ENCODE results near the gene FLNC.

The FLNC gene

DNA sequence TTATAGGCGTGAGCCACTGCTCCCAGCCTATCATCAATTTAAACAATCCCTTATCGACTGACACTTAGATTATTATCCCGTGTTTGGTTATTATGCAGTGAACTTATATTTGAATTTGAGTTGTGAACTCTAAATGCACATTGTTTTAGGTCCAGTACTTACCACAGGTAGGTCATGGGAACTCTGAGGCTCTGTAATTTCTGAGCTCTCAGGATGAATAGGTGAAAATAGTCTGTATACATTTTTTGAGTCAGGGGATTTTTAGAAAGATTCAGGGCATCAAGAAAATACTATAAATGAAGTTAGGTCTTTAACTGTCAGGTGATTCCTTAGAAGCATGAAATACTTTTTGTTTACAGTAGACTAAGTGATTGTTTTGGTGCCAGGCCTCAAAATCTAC lies 29.6 kb upstream of the FLNC start:
- in situ Hi-C loops (cut with HindIII; ENCODE audit: low sequenced_read_pairs), result no loop called here

DNA sequence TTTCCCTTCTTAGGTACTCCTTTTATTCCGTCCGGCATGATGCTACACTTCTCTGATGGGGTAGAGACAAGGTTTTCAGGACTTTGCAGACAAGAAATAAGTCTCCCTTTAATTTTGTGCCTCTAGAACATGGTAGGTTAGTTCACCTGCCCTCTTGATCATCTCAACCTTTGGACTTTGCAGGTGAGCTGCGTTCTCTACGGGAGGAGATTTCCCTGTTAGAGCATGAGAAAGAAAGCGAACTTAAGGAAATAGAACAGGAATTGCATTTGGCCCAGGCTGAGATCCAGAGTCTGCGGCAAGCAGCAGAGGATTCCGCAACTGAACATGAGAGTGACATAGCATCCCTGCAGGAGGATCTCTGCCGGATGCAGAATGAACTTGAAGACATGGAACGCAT lies 29.2 kb upstream of the FLNC start:
- in situ Hi-C loops (cut with HindIII; ENCODE audit: low sequenced_read_pairs), result no loop called here

DNA sequence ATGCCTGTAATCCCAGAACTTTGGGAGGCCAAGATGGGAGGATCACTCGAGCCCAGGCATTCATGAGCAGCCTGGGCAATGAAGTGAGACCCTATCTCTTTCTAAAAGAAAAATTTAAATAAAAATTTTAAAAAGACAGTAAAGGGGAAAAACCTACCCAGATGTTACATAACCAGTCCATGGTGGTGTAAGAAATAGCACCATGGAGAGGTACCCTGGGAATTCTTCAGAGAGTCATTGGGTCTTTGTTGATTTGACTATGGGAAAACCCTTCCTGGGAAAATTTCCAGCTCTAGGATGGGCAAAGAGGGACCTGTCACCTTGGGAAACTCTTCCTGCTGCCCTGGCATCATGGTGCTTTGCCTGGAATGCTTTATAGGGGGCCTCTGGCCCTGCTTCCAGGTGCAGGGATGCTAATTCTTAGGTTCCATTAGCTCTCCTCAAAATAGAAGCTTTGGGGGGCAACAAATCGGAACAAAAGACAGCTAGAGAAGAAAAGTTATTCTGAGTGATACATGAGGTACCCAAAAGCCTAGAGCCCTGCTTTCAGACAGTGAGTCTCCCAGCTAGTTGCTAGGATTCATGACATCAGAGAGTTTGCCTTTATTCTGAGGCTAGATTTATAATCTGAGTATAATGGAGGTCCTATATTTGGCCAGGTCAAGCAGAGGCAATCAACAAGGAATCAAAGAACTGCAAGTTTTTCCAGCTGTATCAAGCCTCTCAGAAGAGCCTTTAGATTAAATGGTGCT lies 28.4 kb upstream of the FLNC start:
- in situ Hi-C loops (cut with HindIII; ENCODE audit: low sequenced_read_pairs), result no loop called here

DNA sequence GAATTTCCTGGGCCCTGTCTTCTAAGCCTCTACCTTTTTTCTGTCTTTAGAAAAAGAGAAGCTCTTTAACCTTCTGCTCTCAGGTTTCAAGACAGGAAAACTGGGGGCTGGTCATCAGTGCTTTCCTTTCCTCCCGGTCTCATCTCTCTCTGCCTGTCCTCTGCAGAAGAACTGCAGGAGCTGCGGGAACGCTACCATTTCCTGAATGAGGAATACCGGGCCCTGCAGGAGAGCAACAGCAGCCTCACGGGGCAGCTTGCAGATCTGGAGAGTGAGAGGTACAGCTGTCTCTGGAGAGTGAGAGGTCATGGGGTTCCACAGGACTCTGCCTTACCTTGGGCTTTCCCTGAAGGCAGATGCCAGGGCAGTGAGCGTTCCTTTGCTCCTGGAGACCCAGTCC lies 25.7 kb upstream of the FLNC start:
- in situ Hi-C loops (cut with HindIII; ENCODE audit: low sequenced_read_pairs), result no loop called here

DNA sequence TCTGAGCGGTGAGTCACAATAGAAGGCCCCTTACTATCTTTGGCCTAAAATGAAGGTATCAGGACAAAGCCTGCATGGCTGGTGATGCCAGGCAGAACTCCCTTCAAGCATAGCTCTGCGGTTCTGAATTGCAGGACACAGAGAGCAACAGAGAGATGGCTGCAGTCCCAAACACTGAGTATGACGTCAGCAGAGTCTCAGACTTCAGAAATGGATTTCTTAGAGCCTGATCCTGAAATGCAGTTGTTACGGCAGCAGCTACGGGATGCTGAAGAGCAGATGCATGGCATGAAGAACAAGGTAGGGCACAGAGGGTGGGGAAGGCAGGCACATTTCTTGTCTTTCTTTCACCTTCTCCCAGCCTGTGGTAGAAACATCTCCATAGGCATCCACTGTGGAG lies 25.0 kb upstream of the FLNC start:
- in situ Hi-C loops (cut with HindIII; ENCODE audit: low sequenced_read_pairs), result no loop called here

DNA sequence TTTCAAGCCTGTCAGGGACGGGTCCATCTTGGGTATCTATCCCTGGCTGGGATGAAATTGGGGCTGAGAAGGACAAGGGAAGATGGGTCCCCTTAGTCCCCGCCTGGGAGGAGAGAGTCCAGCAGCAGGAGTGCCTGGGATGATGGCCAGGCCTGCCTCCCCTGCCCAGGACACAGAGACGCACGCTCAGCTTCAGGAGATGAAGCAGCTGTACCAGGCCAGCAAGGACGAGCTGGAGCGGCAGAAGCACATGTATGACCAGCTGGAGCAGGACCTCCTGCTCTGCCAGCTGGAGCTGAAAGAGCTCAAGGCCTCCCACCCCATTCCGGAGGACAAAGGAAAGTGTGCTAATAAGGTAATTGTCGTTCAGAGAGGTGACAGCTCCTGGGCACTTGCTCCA lies 23.0 kb upstream of the FLNC start:
- in situ Hi-C loops (cut with HindIII; ENCODE audit: low sequenced_read_pairs), result no loop called here

DNA sequence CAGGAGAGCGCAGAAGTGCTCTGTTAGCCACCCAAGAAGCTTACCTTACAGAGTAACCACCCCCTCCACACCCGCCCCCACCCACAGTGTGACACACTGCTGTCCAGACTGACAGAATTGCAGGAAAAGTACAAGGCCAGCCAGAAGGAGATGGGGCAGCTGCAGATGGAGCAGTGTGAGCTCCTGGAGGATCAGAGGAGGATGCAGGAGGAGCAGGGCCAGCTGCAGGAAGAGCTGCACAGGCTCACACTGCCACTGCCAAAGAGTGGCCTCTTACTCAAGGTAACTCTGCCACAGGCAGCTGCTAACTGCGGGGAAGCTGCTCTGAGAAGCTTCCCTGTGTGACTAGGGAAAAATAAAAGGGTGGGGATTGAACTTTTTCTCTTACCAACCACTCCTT lies 20.8 kb upstream of the FLNC start:
- in situ Hi-C loops (cut with HindIII; ENCODE audit: low sequenced_read_pairs), result no loop called here

DNA sequence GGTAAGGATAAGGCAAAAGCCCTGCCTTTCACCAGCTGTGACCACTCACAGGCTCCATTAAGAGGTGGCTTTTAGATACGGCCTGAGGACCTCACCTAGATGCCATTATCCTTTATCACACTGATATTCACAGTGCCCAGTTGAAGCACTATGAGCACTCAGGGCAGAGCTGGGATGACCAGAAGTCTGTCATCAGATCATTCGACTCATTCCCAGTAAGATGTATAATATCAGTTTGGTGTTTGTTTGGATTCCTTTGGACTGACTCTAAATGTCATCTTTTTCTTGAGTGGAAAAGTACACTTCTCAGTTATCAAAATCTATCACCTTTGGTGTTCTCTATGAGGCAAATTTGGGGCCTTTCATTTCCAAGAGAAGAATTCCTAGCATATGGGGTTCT lies 19.7 kb upstream of the FLNC start:
- in situ Hi-C loops (cut with HindIII; ENCODE audit: low sequenced_read_pairs), result no loop called here

DNA sequence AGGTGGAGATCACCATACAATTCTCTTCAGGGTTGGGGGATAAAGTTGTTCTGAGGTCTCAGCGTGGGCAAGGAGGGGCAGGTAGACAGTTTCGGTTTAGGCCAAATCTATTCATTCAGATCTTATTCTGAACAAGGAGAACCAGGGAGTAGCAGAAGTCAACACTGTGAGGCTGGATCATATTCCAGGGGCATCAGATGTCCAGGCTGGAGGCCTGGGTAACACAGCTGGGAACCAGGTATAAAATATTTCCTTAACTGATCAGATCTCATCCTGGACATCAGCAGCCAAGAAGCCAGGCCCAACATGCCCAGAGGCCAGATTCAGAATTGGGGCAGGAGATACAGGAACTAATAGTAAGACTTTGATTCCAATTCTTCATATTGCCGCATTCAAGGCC lies 19.2 kb upstream of the FLNC start:
- in situ Hi-C loops (cut with HindIII; ENCODE audit: low sequenced_read_pairs), result no loop called here

DNA sequence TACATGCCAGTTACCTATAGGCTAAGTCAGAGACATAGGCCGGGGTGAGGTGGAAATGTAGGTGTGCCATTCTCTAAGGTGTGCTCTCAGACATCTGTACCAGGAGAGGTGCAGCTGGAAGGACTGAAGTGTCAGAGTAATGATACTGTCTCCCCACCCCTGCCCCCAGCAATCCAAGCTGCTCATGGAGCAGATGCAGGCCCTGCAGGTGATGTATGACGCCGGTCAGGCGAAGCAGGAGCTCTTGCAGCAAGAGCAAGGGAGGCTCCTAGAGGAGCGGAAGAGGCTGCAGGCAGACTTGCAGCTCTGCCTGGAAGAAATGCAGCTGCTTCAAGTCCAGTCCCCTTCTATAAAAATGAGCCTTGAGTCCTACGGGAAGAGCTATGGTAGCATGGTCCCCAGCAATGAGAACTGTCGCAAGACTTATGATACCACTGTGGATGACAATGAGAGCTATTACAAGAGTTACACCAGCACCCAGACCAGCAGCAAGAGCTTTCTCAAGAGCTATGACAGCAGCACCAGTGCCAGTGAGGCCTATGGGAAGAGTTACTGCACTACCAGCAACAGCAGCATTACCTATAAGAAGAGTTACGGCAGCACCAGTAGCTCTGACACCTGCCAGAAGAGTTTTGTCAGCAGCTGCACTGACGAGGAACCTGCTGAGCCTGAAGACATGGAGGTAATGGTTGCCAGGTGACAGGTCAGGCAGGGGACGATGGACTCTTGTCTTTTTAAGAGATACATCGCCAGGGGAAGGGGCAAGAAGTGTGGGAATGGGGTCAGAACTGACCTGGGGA lies 18.4 kb upstream of the FLNC start:
- in situ Hi-C loops (cut with HindIII; ENCODE audit: low sequenced_read_pairs), result no loop called here

DNA sequence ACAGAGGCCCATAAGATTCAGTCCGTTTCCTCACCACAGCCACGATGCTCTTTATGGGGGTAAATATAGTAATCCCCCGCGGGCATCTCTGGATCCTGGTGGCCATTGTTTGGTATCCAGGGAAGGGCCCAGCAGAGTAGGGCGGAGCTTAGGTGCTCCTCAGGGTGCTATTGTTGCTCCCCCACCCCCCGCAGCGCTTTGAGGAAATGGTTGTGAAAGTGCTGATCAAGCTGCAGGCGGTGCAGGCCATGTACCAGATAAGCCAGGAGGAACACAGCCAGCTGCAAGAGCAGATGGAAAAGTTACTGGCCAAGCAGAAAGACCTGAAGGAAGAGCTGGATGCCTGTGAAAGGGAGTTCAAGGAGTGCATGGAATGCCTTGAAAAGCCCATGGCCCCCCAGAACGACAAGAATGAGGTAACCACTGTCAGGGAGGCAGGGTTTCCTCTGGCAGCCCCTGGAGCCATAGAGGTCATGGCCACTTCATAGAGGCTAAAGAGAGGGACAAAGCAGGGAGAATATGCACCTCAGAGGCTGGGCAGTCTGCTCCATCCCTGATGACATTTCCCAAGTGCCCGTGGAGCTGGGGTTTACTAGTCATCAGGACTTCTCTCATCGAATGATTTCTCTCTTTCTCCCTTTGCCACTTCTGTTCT lies 17.6 kb upstream of the FLNC start:
- in situ Hi-C loops (cut with HindIII; ENCODE audit: low sequenced_read_pairs), result no loop called here

DNA sequence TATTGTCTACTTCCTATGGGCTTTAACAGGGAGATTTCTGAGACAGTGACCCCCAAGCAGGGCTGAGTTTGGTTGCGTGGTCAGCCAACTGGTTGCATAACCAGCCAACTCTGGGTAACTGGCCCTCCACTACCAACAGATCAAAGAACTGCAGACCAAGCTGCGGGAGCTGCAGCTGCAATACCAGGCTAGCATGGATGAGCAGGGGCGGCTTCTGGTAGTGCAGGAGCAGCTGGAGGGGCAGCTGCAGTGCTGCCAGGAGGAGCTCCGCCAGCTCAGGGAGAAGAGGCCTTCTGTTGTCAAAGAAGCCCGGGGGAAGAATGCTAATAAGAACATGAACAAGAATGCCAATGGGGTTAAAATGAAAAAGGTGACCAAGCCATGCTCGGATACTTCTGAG lies 15.7 kb upstream of the FLNC start:
- in situ Hi-C loops (cut with HindIII; ENCODE audit: low sequenced_read_pairs), result no loop called here

DNA sequence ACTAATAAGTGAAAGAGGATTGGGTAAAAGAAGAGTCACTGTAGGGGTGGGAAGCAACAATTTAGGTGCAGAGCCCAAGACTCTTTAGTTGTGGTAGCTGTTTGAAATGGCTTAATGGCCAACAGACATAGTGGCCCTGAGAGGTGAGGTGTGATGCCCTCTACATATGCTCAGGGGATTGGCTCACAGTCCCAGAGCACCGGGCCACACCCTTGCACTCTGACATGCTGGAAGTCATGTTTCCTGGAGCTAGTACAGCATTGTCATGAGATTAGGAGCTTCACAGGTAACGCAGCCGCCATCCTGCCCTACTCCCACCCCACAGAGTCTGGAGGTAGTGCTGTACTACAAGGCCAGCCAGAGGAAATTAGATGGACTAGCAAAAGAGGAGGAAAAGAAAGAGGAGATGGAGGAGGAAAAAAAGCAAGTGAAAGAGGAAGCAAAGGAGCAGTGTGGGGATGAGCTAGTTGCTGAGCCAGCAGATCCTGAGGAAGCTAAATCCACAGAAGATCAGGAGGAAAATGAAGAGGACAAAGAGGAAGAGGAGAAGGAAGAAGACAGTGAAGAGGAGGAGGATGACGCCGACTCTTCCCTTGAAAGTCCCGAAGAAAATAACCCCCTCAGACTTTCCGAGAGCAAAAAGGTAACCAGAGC lies 14.8 kb upstream of the FLNC start:
- in situ Hi-C loops (cut with HindIII; ENCODE audit: low sequenced_read_pairs), result no loop called here

DNA sequence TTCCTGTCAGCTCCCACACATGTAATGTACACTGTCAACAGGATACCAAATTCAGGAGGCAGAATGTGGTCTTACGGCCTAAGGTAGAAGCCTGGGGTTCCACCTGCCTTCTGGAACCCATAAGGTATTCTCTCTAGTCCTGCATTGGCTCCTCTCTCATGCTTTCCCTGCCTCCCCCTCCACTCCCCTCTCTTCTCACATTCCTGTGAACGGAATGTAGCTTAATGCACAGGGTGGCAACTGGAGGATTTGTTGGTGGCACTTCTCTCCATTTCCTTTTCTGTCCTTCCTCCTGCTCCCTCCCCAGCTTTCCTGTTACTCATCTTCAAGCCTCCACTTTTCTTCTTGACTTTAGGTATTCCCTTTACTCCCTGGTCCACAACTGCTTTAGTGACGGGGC lies 11.5 kb upstream of the FLNC start:
- in situ Hi-C loops (cut with HindIII; ENCODE audit: low sequenced_read_pairs), result no loop called here

DNA sequence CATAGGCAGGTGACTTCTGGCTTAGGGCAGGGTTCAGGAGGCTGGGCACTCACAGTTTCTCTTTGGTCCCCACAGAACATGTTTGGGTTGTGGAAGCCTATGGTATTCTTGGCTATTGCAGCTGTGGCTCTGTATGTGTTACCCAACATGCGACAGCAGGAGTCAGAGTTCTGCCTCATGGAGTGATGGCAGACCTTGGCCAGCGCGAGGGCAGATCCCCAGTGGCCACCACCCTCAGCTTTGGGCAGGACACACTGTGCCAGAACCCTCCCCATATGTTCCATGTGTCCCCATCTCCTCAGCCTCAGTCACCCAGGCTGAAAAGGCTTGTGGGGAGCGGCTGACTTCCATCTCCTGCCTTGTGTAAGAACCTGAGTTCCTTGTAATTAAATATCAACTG lies 8.5 kb upstream of the FLNC start:
- in situ Hi-C loops (cut with HindIII; ENCODE audit: low sequenced_read_pairs), result no loop called here

DNA sequence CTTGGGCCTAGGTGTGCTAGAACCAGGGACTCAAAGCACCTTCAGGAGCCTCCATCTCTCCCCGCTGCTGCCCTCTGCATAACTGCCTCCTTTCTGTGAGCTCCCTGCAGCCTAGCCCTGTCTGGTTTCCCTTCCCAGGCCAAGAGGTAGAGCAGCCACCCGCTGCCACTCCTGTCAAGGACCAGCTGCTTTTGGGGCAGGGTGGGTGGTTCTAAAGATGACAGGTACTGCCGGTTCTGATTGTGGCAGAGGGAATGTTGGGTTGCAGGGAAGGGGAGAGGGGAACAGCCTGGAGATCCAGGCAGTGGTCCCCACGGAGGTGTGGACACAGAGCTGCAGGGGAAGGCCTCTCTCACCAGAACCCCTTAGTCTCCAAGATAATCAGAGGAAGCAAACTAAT lies 3.7 kb upstream of the FLNC start:
- in situ Hi-C loops (cut with HindIII; ENCODE audit: low sequenced_read_pairs), result no loop called here

DNA sequence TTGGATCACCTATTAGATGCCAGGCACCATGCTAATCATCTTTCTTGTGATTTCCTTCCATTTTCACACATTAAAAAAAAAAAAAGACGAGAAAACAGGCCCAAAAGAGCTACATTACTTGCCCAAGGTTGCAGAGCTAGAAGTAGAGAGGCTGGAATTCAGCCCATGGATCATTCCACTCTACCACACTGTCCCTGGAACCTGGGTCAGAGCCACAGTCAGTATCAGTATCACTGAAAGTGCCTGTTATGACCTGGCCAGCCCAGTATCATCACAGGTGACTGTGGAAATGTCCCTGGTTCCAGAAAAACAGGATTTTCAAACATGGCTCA lies 3.3 kb upstream of the FLNC start:
- in situ Hi-C loops (cut with HindIII; ENCODE audit: low sequenced_read_pairs), result no loop called here

DNA sequence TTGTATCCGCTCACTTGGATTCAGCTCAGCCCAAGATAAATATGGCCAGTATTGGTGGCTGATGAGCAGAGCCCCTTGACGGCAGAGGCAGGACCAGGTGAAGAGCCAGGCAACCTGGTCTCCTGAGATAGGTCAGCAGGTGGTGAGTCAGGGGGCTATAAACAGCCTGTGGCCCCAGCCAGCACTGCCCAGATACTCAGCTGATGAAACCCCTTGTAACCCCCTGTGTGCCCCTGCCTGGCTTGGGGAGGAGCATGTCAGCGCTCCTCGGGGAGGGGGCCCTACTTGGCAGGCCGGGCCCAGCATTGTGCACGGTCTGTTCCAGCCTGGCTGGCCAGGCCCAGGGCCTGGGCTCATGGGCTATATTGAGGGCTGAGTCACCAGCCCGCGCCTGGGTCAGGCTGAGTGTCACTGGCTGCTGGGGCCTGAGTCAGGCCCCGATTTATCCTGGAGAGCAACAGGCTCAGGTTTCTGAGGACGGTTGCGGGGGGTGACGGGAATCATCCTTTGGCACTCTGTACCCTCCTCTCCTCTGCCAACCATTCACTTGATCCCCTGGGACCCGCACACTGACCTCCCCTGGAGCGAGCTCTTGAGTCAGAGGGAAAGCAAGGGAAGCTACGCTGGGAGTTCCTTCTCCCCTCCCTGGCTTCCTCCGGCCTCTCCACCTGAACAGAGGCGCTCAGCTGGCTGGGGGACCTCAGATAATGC lies 2.8 kb upstream of the FLNC start:
- in situ Hi-C loops (cut with HindIII; ENCODE audit: low sequenced_read_pairs), result no loop called here

DNA sequence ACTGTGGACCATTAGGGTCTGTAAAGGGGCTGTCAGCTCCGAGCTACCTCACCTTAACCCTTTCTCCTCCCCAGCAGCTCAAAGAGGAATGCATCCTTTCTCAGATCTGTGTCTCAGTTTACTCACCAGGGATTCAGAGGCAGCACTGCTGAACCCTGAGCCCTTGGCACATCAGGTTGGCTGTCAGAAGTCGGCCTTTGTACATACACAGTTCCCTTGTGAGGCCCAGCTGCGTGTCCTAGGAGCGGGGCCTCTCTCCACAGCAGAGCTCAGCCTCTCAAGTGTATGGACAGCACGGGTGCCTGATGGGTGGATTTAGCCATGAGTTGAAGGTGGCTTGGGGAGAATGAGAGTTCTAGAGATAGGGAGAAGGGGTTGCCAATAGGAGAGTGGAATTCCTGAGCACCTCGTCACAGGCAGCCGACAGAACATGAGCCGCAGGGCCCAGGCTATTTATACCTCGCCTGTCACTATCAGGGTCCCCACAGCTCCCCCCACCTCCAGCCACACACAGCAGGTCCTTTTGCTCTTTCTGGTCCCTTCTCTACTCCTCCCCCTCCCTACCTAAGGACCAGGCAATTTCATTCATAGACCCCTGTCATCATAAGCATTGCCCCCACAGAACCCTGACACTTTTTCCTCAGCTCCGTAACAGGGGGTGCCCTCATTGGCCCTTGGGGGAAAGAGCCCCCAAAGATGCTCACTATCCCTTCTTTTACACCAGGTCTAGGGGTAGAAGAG lies 2.1 kb upstream of the FLNC start:
- in situ Hi-C loops (cut with HindIII; ENCODE audit: low sequenced_read_pairs), result no loop called here

DNA sequence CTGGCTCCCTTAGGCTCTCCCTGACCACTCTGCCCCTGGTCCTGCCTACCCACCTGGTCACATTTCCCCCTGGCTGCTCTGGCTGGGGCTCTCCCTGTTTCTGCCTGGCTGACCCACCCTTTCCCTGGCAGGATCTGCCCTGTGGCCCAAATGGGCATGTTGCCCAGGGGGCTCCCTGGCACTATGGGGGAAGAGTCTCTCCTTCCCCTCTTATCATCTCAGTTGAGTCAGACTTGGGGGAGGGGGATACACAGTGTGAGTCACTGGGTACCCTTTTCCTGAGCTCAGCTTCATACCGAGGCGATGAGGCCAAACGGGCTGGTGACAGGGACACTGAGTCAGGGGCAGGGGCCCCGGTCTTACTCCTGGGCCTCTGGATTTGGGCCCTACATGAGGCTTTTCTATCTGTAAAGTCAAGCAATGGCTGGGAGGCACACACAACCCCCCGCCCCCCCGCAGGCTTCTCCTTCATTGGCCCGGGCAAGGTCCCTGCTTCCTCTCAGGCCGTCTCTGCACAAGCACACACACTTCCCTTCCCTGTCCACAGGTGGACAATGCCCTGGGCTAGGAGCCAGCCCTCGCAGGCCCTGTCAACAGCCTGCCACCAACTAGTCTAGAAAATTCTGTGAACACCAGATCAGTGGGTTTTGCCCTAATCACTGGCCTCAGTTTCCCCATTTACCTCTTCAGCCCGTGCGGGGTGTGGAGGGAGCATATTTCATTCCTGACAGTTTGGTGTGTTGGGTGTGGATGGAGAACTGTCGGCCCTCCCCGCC lies 627 bp upstream of the FLNC start:
- in situ Hi-C loops (cut with HindIII; ENCODE audit: low sequenced_read_pairs), result no loop called here

Data from DLD1 (cell line).